Activated naive CD8-positive, alpha-beta T cell treated with anti-CD3 and anti-CD28 coated beads for 36 hours (primary cell): ENCODE data around the gene QSER1. TPM values are rescaled to one million over a fixed set of nuclear protein-coding genes. Genes with fewer than 3 reads are reported as not detected.
"Not testable (repeated sequence)": the region's sequence is repeated elsewhere in the genome, so short reads cannot be mapped to it uniquely, and the experiment has no call there.

Experiments
- DNase-seq: peaks from one replicate; pipeline ENCODE4 v3.0.0; 2021
- H3K27ac Mint-ChIP-seq: one replicate; pipeline ENCODE4 v1.8.0; 2022; ENCODE audit warnings: mild to moderate bottlenecking, moderate library complexity, mixed read lengths
- H3K27me3 Mint-ChIP-seq: one replicate; pipeline ENCODE4 v1.8.0; 2022; ENCODE audit warnings: mild to moderate bottlenecking, mixed read lengths
- H3K36me3 Mint-ChIP-seq: one replicate; pipeline ENCODE4 v1.8.0; 2021; ENCODE audit warnings: mild to moderate bottlenecking, mixed read lengths
- H3K4me1 Mint-ChIP-seq: one replicate; pipeline ENCODE4 v1.8.0; 2021; ENCODE audit warnings: mixed read lengths
- H3K4me3 Mint-ChIP-seq: one replicate; pipeline ENCODE4 v1.8.0; 2022; ENCODE audit warnings: mild to moderate bottlenecking, moderate library complexity, mixed read lengths
- H3K9me3 Mint-ChIP-seq: one replicate; pipeline ENCODE4 v1.8.0; 2022; ENCODE audit warnings: mixed read lengths
- total RNA-seq, 2 experiments: library from RNA; stranded (reverse); gene quantifications; one replicate each; pipeline ENCODE4 v1.2.3, GENCODE V29; 2021

Gene QSER1
- 10 to 100 TPM; 11.7 to 14.8 TPM for total RNA-seq

DNA sequence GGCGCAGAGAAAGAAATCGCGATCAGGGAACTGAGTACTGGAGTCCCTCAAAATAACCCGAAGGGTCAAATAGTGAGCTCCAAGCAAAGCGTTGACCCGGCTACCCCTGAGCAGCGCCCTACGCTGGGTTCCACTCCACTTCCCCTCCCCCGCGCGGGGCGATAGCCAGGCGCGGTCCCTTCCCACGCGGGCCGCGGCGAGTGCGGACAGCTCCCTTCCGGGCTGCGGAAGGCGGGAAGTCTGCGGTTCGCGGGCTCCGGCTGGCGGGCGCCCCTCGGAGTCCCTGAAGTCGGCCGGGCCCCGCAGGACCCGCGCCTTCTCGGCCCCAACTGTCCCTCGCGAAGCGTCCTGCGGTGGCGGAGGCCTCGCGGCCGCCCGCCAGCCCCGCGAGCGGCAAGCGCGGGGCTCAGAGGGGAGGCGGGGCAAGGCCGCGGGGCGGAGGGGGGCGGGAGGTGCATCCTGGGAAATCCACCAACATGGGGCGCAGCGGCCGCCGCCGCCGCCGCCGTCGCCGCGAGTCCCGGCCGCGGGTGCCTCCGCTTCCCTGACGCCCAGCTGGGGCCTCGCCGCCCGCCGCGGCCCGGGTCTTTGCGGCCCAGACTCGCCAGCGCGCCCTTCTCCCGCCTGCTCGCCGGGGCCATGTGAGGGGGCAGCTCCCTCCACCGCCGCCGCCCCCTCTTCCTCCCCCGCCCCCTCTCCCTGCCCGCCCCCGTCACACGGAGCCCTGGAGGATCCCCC, at the start of gene QSER1:
Gene QSER1, plus strand, starts transcription at position 457 of the 738 bp plus-strand sequence. CDS start 315 bp downstream, outside the sequence.
- H3K36me3 Mint-ChIP-seq, result peaks cover 13% of the 10 kb centered on the region
- peak within 1 kb of the TSS; percentile 98 for H3K27ac Mint-ChIP-seq
- no peaks in the 10 kb centered on the region for H3K27me3 Mint-ChIP-seq
- peak within 1 kb of the TSS; percentile 98 for H3K4me3 Mint-ChIP-seq
- H3K4me1 Mint-ChIP-seq, result peaks cover 35% of the 10 kb centered on the region
- no peaks in the 10 kb centered on the region for H3K9me3 Mint-ChIP-seq
- DNase-seq, result peak; percentile 72

DNA sequence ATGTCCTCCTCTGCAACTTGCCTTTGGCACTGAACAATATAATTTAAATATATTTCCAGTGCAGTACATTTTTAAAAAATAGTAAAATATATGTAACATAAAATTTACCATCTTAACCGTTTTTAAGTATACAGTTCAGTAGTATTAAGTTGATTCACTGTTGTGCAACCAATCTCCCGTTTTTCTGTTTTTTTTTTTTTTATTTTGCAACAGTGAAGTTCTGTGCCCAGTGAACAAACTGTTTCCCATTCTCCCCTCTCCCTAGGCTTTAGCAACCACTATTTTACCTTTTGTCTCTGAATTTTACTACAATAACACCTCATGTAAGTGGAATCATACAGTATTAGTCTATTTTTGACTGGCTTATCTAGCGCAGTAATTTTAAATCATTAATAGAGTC, 49.1 kb upstream of the QSER1 start:
- H3K4me3 Mint-ChIP-seq, result no peak overlapping the region
- peaks cover 4% of the 10 kb centered on the region for H3K27me3 Mint-ChIP-seq
- no peaks in the 10 kb centered on the region for H3K9me3 Mint-ChIP-seq
- no peak overlapping the region for H3K27ac Mint-ChIP-seq
- no peaks in the 10 kb centered on the region for H3K4me1 Mint-ChIP-seq
- no peaks in the 10 kb centered on the region for H3K36me3 Mint-ChIP-seq
- no peak for DNase-seq

DNA sequence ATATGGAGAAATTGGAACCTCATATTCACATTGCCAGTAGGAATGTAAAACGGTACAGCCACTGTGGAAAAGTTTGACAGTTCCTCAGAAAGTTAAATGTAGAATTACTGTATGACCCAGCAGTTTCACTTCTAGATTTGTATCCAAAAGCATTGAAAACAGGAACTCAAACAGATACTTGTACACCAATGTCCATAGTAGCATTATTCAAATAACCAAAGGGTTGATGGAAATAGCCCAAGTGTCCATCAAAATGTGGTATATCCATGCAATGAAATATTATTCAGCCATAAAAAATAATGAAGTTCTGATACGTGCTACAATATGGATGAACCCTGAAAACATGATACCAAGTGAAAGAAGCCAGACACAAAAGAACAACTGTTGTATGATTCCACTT, 45.1 kb upstream of the QSER1 start:
- no peak overlapping the region for H3K27ac Mint-ChIP-seq

DNA sequence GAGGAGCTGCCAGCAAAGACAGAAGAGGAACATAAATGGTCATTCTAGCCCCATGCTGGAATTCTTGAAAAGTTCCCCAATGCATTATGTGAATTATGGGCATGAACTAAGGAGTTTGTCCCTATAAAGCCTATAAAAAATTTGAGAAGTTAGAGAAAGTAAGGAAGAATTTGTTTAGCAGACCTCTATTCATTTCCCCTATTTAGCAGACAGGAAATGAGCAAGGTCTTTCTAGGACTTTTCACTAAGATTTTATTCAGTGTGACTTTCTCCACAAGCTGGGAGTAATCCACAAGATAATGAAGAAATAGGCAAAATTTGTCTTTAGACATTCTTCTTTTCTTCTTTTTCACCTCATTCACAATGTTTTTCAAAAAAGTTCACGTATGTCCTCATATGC, 42.9 kb upstream of the QSER1 start:
- Mint-ChIP-seq H3K27ac (no peak overlapping the region), H3K4me1 (no peaks in the 10 kb centered on the region), H3K4me3 (no peak overlapping the region), H3K27me3 (peaks cover 12% of the 10 kb centered on the region), H3K36me3 (no peaks in the 10 kb centered on the region), H3K9me3 (no peaks in the 10 kb centered on the region)
- DNase-seq, result no peak

More for the DNA sequence above, 45.1 kb upstream of the QSER1 start:
- no peaks in the 10 kb centered on the region for H3K36me3 Mint-ChIP-seq
- no peak for DNase-seq
- no peaks in the 10 kb centered on the region for H3K9me3 Mint-ChIP-seq
- H3K4me1 Mint-ChIP-seq, result no peaks in the 10 kb centered on the region
- no peaks in the 10 kb centered on the region for H3K27me3 Mint-ChIP-seq
- H3K4me3 Mint-ChIP-seq, result no peak overlapping the region

DNA sequence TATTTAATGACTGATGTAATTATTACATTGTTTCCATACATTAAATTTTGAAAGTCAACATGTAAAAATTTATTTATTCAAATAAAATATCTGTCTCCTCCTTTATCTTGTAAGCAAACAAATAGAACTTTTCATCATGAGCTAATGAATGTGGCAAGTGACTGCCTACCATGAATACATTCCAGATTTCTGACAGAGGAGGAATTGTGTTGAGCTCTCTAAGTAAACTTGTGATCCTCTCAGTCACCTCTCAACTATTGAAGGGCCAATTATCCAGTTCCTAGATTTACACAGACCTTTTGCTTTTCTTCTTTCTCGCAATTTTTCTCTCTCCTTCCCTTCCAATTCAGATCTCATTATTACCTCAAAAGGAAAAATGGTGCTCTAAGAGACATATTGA, 41.4 kb upstream of the QSER1 start:
- DNase-seq, result no peak
- H3K36me3 Mint-ChIP-seq, result no peaks in the 10 kb centered on the region
- H3K27ac Mint-ChIP-seq, result no peak overlapping the region
- H3K4me3 Mint-ChIP-seq, result no peak overlapping the region
- no peaks in the 10 kb centered on the region for H3K4me1 Mint-ChIP-seq
- no peaks in the 10 kb centered on the region for H3K9me3 Mint-ChIP-seq
- H3K27me3 Mint-ChIP-seq, result peaks cover 12% of the 10 kb centered on the region

DNA sequence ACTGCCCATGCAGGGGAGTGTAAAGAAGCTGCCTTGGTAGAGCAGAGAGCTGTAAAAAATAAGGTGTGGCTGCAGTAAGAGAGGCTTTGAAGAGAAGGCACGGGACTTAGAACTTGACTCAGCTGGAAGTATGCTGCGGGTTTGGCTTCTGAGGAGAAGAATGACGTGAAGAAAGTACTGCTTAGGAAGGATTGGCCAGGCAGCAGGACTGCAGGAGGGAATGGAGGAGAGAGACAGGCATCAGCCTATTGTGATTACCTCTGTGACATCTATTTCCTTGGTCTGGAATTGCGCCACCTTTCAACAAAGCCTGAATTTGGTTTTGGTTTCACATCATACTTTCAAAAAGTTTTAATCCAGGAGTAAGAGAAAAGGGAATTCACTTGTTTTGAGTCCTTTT, 40.4 kb upstream of the QSER1 start:
- Mint-ChIP-seq H3K36me3 (no peaks in the 10 kb centered on the region), H3K27me3 (peaks cover 12% of the 10 kb centered on the region), H3K27ac (no peak overlapping the region), H3K9me3 (no peaks in the 10 kb centered on the region), H3K4me1 (no peaks in the 10 kb centered on the region), H3K4me3 (no peak overlapping the region)
- no peak for DNase-seq

DNA sequence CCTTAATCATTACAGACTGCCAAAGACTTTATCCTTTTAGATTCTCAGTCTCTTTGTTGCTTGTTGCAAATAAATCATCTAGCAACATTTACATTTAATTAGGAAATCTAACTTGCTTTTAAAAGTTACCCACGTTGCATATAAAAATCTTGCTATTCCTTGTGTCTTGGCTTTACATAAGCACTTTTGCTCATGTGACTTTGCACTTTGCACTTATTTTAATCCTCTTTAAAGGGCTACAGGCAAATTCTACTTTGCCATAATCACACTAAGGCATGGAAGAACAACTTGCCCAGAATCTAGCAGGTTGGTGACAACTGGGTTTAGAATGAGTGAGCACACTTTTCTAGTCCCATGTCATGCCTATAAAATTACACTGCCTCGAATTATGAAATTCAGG, 37.0 kb upstream of the QSER1 start:
- DNase-seq, result no peak
- Mint-ChIP-seq H3K36me3 (no peaks in the 10 kb centered on the region), H3K9me3 (no peaks in the 10 kb centered on the region), H3K27ac (no peak overlapping the region), H3K4me1 (no peaks in the 10 kb centered on the region), H3K27me3 (peaks cover 16% of the 10 kb centered on the region), H3K4me3 (no peak overlapping the region)

DNA sequence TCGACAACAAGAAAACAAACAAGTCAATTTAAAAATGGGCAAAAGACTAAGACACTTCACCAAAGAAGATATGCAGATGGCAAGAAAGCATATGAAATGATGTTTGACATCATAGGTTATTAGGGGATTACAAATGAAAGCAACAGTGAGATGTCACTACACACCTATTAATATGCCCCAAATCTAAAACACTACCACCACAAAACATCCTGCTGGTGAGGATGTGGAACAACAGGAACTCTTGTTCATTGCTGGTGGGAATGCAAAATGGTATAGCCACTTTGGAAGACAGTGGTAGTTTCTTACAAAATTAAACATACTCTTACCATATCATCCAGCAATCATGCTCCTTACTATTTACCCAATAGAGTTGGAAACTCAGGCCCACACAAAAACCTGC, 33.9 kb upstream of the QSER1 start:
- Mint-ChIP-seq H3K27ac (no peak overlapping the region), H3K4me1 (no peaks in the 10 kb centered on the region), H3K36me3 (no peaks in the 10 kb centered on the region)

DNA sequence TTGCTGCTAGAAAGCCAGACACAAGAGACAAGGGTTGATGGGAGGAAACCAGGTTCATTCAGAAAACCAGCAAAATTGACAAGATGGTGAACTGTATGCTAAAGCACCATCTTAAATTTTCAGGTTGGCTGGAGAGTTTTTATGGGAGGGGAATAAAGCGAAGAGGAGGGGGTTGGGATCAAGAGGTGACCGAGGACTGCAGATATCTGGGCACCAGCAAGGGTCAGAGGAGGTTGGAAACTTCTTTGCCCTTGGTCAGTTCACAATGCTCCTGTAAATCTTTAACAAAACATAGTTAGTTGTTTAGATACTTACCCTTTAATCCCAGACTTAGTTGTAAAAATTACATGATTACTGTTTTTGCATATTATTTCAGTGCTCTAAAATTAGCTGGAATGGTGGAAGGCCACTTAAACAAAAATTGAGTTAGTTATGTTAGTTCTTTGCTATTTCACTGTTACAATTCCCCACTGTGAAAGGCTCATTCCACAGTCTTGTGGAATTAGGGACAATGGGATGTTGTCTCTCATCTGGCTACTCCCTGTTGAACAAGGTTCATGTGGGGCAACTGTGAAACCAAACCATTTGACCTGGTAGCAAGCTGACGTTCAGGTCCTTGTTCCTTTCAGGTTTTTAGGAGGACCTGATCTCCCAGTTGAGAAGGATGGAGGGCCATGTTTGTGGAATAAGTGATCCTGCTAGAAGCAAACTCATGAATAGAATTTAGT, 30.6 kb upstream of the QSER1 start:
- no peaks in the 10 kb centered on the region for H3K36me3 Mint-ChIP-seq
- H3K9me3 Mint-ChIP-seq, result no peaks in the 10 kb centered on the region
- H3K27me3 Mint-ChIP-seq, result peaks cover 21% of the 10 kb centered on the region
- DNase-seq, result no peak
- H3K4me1 Mint-ChIP-seq, result no peaks in the 10 kb centered on the region
- H3K27ac Mint-ChIP-seq, result no peak overlapping the region
- no peak overlapping the region for H3K4me3 Mint-ChIP-seq

More for the DNA sequence above, 33.9 kb upstream of the QSER1 start:
- Mint-ChIP-seq H3K9me3 (no peaks in the 10 kb centered on the region), H3K4me3 (no peak overlapping the region), H3K27me3 (peaks cover 24% of the 10 kb centered on the region)
- DNase-seq, result no peak

DNA sequence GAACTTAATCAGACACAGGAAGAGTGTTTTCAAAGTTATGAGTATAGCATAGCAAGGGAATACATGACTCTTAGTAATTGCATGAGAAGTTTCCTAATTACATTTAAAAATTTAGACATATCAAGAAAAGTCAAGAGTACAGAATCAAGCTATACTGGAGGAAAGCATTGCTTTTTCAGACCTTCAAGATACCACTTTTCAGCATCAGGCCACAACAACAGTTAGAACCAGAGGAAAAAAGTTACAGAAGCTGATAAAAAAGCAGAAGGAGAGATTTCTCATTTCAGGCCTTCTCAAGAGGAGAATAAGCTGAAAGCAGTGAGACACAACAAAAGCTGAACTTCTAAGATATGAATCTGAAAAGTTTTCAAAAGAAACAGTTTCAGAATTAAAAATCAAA, 28.1 kb upstream of the QSER1 start:
- no peaks in the 10 kb centered on the region for H3K36me3 Mint-ChIP-seq
- peaks cover 17% of the 10 kb centered on the region for H3K27me3 Mint-ChIP-seq
- no peaks in the 10 kb centered on the region for H3K4me1 Mint-ChIP-seq
- H3K27ac Mint-ChIP-seq, result no peak overlapping the region
- no peak overlapping the region for H3K4me3 Mint-ChIP-seq
- H3K9me3 Mint-ChIP-seq, result peaks cover 5% of the 10 kb centered on the region
- DNase-seq, result no peak

DNA sequence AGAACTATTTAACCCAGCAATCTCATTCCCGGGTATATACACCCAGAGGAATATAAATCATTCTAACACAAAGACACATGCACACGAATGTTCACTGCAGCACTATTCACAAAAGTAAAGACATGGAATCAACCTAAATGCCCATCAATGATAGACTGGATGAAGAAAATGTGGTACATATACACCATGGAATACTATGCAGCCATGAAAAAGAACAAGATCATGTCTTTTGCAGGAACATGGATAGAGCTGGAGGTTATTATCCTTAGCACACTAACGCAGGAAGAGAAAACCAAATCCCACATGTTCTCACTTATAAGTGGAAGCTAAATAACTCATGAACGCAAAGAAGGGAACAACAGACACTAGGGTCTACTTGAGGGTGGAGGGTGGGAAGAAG, 23.9 kb upstream of the QSER1 start:
- H3K9me3 Mint-ChIP-seq, H3K27ac Mint-ChIP-seq, H3K27me3 Mint-ChIP-seq: not testable (repeated sequence)

DNA sequence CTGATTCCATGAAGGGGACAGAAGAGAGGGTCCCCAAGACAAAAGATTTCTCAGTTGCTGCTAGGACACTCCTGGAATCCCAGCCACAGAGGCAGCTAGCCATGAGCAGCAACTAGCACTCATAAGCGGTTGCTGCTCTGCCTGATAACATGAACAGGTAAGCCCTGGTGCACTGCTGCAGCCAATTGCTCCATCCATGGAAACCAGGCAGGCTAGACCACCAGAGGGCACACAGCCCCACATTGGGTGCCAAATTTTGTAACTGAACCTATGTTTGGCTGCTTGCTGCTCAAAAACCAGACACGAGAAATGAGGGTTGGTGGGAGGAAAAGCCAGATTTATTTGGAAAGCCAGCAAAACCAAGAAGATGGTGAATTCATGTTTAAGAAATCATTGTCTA, 21.9 kb upstream of the QSER1 start:
- Mint-ChIP-seq H3K4me1 (no peaks in the 10 kb centered on the region), H3K9me3 (peaks cover 5% of the 10 kb centered on the region), H3K27ac (no peak overlapping the region), H3K36me3 (no peaks in the 10 kb centered on the region), H3K4me3 (no peak overlapping the region), H3K27me3 (peaks cover 5% of the 10 kb centered on the region)
- DNase-seq, result peak; percentile 18

More for the DNA sequence above, 23.9 kb upstream of the QSER1 start:
- H3K36me3 Mint-ChIP-seq, H3K4me1 Mint-ChIP-seq, DNase-seq, H3K4me3 Mint-ChIP-seq: not testable (repeated sequence)

DNA sequence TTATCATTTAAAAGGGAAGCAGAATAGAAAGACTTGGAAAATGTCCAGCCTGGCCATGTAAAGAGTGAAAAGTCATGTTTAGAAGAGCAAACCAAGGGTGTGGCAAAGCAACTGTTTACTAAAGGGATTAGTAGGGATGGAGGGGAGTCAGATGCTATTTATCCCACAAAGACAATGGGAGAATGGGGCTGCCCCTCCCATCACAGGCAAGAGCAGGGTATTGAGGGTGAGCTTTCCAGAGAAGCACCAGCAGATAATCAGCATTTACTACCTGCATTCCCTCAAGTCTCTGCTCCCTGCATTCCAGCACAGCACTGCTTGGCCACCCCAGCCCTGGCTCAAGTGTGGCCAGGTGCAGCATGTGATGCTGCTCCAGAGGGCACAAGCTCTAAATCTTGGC, 18.5 kb upstream of the QSER1 start:
- Mint-ChIP-seq H3K27me3 (peaks cover 3% of the 10 kb centered on the region), H3K9me3 (no peaks in the 10 kb centered on the region), H3K27ac (no peak overlapping the region), H3K4me1 (no peaks in the 10 kb centered on the region), H3K36me3 (no peaks in the 10 kb centered on the region), H3K4me3 (no peak overlapping the region)
- DNase-seq, result no peak

DNA sequence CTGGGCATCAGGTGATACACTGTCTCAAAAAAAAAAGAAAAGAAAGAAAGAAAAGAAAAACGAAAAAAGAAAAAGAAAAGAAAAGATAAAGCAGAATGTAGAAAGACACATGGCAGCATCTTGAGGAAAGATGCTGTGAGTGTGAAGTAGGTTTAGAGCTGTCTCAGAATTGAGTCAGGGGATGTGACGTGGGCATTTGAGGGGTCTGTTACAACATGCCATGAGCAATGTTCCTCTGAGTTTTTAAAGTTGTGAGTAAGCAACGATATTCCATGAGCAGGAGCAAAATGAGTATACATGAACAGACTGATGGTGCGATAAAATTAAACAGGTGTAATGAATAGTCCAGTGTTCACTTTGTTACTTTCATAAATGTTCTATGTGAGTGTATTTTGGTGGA, 11.3 kb upstream of the QSER1 start:
- Mint-ChIP-seq H3K9me3 (no peaks in the 10 kb centered on the region), H3K36me3 (no peaks in the 10 kb centered on the region), H3K27ac (no peak overlapping the region), H3K4me1 (no peaks in the 10 kb centered on the region), H3K4me3 (no peak overlapping the region), H3K27me3 (no peaks in the 10 kb centered on the region)
- DNase-seq, result no peak

DNA sequence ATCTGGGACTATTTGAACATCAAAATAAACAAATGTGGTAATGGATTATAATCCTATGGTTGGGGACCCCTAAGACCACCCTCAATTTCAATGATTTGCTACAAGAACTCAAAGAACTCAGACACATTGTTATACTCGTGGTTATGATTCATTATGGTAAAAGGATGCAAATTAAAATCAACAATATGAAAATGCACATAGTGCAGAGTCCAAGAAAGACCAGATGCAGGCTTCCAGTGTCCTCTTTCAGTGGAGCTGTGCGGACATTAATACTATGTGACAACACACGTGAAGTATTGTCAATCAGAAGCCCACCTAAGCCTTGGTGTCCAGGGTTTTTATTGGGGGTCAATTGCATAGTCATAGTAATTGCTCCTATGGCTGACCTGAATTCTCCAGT, 9.2 kb upstream of the QSER1 start:
- Mint-ChIP-seq H3K9me3 (no peaks in the 10 kb centered on the region), H3K36me3 (no peaks in the 10 kb centered on the region), H3K27me3 (no peaks in the 10 kb centered on the region), H3K27ac (no peak overlapping the region), H3K4me3 (no peak overlapping the region), H3K4me1 (no peaks in the 10 kb centered on the region)
- no peak for DNase-seq

DNA sequence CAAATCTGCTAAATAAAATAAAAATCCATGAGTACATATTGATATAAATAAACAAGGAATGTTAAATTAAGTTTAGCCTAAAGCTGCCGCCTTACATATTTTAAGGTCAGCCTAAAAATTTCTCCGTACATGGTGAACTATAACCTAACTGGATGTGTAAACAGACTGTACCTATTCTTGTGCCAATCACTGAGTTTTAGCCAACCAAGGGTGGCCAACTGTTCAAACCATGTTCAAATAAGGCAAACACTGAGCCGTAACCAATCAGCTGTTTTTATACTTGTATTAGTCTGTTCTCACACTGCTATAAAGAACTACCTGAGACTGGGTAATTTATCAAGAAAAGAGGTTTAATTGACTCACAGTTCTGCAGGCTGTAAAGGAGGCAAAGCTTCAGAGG, 8.6 kb upstream of the QSER1 start:
- Mint-ChIP-seq H3K9me3 (no peaks in the 10 kb centered on the region), H3K4me3 (no peak overlapping the region), H3K4me1 (no peaks in the 10 kb centered on the region), H3K36me3 (no peaks in the 10 kb centered on the region), H3K27me3 (no peaks in the 10 kb centered on the region), H3K27ac (no peak overlapping the region)
- no peak for DNase-seq
